Neural crest cell (in vitro differentiated cells): ENCODE measurements around the gene FCRLB. TPM values are rescaled to one million over a fixed set of nuclear protein-coding genes. Genes with fewer than 3 reads are reported as not detected.
"Not testable (repeated sequence)": the region's sequence is repeated elsewhere in the genome, so short reads cannot be mapped to it uniquely, and the experiment has no call there.

Experiments used
- DNase-seq: peaks from one replicate; pipeline ENCODE4 v3.0.0; 2021; ENCODE audit warnings: low read depth, mixed read lengths, low spot score
- H3K27ac Mint-ChIP-seq: one replicate; pipeline ENCODE4 v1.8.0; 2021; ENCODE audit warnings: mild to moderate bottlenecking, mixed read lengths; ENCODE audit not compliant: unreplicated experiment
- H3K27me3 Mint-ChIP-seq: 2 replicates; pipeline ENCODE4 v1.8.0; 2021; ENCODE audit warnings: low read depth, mild to moderate bottlenecking, mixed read lengths
- H3K36me3 Mint-ChIP-seq: 2 replicates; pipeline ENCODE4 v1.8.0; 2021; ENCODE audit warnings: low read depth, mild to moderate bottlenecking, mixed read lengths
- H3K4me1 Mint-ChIP-seq: 2 replicates; pipeline ENCODE4 v1.8.0; 2021; ENCODE audit warnings: mixed read lengths
- H3K4me3 Mint-ChIP-seq: one replicate; pipeline ENCODE4 v1.8.0; 2021; ENCODE audit warnings: mild to moderate bottlenecking, mixed read lengths
- H3K9me3 Mint-ChIP-seq: 2 replicates; pipeline ENCODE4 v1.8.0; 2021; ENCODE audit warnings: mixed read lengths
- total RNA-seq: library from RNA; stranded (reverse); gene quantifications from 2 replicates; pipeline ENCODE4 v1.2.1, GENCODE V29; 2021
- TF ChIP-seq, protein P1 (sequence below): fragments of 200-600 bp; sonication (generic); conservative IDR thresholded peaks from 2 replicates; pipeline ENCODE4 v1.5.0; 2021; ENCODE audit warnings: antibody characterized with exemption, mild to moderate bottlenecking

The FCRLB gene
- total RNA-seq, 1 donor from 2014 or later = 0.40 TPM

DNA sequence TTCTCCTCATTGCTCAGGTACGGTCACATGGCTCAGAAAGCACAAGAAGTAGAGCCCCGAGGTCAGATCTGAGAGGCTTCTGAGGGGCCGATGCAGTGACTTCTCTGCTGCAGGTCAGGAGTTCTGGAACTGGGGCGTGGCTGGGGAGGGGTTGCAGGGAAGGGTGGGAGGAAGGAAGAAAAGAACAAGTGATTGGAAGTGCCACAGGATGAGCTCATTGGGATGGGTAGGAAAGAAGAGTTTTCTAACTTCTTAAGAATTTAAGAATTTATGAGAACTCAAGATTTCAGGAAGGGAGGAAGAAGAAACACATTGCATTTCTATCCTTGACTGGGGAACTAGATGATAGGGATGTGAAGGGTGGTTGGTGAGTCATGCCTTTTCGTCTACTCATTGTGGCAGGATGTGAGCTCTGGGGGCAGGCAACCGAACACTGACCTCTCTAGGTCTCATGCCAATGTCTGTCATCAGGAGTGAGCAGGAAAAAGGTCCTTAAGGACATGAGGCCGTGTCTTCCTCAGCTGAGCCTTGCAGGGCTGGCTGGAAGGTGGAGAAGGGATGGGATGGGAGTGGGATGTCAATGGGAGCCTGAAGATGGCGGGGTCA is 497 bp downstream of the FCRLB start:
- TF ChIP-seq, protein P1, sequence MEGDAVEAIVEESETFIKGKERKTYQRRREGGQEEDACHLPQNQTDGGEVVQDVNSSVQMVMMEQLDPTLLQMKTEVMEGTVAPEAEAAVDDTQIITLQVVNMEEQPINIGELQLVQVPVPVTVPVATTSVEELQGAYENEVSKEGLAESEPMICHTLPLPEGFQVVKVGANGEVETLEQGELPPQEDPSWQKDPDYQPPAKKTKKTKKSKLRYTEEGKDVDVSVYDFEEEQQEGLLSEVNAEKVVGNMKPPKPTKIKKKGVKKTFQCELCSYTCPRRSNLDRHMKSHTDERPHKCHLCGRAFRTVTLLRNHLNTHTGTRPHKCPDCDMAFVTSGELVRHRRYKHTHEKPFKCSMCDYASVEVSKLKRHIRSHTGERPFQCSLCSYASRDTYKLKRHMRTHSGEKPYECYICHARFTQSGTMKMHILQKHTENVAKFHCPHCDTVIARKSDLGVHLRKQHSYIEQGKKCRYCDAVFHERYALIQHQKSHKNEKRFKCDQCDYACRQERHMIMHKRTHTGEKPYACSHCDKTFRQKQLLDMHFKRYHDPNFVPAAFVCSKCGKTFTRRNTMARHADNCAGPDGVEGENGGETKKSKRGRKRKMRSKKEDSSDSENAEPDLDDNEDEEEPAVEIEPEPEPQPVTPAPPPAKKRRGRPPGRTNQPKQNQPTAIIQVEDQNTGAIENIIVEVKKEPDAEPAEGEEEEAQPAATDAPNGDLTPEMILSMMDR = no peak
- H3K4me1 Mint-ChIP-seq = peaks cover 8% of the 10 kb centered on the region
- no peak for DNase-seq
- H3K27me3 Mint-ChIP-seq = peaks cover 85% of the 10 kb centered on the region
- no peaks in the 10 kb centered on the region for H3K9me3 Mint-ChIP-seq
- no peaks in the 10 kb centered on the region for H3K36me3 Mint-ChIP-seq
- peak overlapping the region; percentile 14 for H3K4me3 Mint-ChIP-seq
- no peak overlapping the region for H3K27ac Mint-ChIP-seq

GRCh38 chr1:161722406-161722805 is 1.1 kb downstream of the FCRLB start:
- no peak overlapping the region for H3K4me3 Mint-ChIP-seq
- H3K27ac Mint-ChIP-seq = no peak overlapping the region
- no peak for DNase-seq
- H3K36me3 Mint-ChIP-seq = no peaks in the 10 kb centered on the region
- H3K9me3 Mint-ChIP-seq = no peaks in the 10 kb centered on the region
- peaks cover 8% of the 10 kb centered on the region for H3K4me1 Mint-ChIP-seq
- peaks cover 80% of the 10 kb centered on the region for H3K27me3 Mint-ChIP-seq
- TF ChIP-seq, protein P1 = no peak

- Mint-ChIP-seq H3K4me1 (peaks cover 8% of the 10 kb centered on the region), H3K9me3 (no peaks in the 10 kb centered on the region), H3K36me3 (no peaks in the 10 kb centered on the region), H3K27ac (no peak overlapping the region), H3K4me3 (peak overlapping the region; percentile 21), H3K27me3 (peaks cover 75% of the 10 kb centered on the region)
- TF ChIP-seq, protein P1 = no peak
- no peak for DNase-seq
These were observed 2.3 kb downstream of the FCRLB start for GRCh38 chr1:161723459-161724141.

DNA sequence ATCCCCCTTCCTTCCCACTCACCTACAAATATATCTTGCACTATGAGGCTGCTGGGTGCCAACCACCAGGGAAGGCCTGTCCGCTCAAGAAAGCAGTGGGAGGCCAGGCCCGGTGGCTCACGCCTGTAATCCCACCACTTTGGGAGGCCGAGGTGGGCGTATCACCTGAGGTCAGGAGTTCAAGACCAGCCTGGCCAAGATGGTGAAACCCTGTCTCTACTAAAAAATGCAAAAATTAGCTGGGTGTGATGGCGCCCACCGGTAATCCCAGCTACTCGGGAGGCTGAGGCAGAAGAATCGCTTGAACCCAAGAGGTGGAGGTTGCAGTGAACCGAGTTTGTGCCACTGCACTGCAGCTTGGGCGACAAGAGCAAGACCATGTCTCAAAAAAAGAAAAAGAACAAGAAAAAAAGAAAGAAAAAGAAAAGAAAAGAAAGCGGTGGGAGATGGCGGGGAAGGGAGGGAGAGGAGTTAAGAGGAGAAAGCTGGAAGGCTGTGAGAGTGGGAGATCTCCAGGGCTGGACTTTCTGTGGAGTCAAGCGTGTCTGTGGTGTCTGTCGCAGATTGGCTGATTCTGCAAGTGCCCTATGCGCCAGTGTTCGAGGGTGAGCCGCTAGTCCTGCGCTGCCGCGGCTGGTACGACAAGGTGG is 4.0 kb downstream of the FCRLB start:
- Mint-ChIP-seq H3K4me3 (peak overlapping the region; percentile 98), H3K27me3 (peaks cover 76% of the 10 kb centered on the region)
- H3K4me1 Mint-ChIP-seq, H3K27ac Mint-ChIP-seq, H3K36me3 Mint-ChIP-seq, H3K9me3 Mint-ChIP-seq, DNase-seq: not testable (repeated sequence)

- TF ChIP-seq, protein P1 = peak; percentile 63
- peaks cover 8% of the 10 kb centered on the region for H3K4me1 Mint-ChIP-seq
- peak; percentile 50 for DNase-seq
- H3K27me3 Mint-ChIP-seq = peaks cover 76% of the 10 kb centered on the region
- peak overlapping the region; percentile 98 for H3K4me3 Mint-ChIP-seq
- no peaks in the 10 kb centered on the region for H3K9me3 Mint-ChIP-seq
- H3K27ac Mint-ChIP-seq = no peak overlapping the region
- H3K36me3 Mint-ChIP-seq = no peaks in the 10 kb centered on the region
These were observed 4.6 kb downstream of the FCRLB start for GRCh38 chr1:161725908-161726472.
